Neural cell (in vitro differentiated cells): ENCODE results near the gene COL28A1. TPM values are rescaled to one million over a fixed set of nuclear protein-coding genes. Genes with fewer than 3 reads are reported as not detected.

Experiments used
- H2AFZ ChIP-seq: fragments of 200-600, 300-800 bp; sonication (generic), shearing (Covaris generic); 2 replicates; pipeline ENCODE4 v1.6.0; 2014; ENCODE audit warnings: low read depth, mild to moderate bottlenecking, antibody characterized with exemption, low read length, moderate library complexity
- H3F3A ChIP-seq: fragments of 200-600 bp; shearing (Covaris generic); 2 replicates; pipeline ENCODE4 v1.6.1; 2016; ENCODE audit warnings: mild to moderate bottlenecking, moderate library complexity, mixed read lengths, antibody characterized with exemption, low read length; ENCODE audit not compliant: insufficient read depth, poor library complexity, severe bottlenecking
- H3K27ac ChIP-seq: fragments of 200-600, 300-800 bp; sonication (generic), shearing (Covaris generic); 2 replicates; pipeline ENCODE4 v1.5.1; 2014; ENCODE audit warnings: mild to moderate bottlenecking, low read length, moderate library complexity
- H3K27me3 ChIP-seq: fragments of 300-800, 200-600 bp; sonication (generic), shearing (Covaris generic); 2 replicates; pipeline ENCODE4 v1.6.0; 2014; ENCODE audit warnings: mild to moderate bottlenecking, low read depth, low read length, moderate library complexity; ENCODE audit not compliant: insufficient read depth
- H3K36me3 ChIP-seq: fragments of 300-800, 200-600 bp; sonication (generic), shearing (Covaris generic); 2 replicates; pipeline ENCODE4 v1.5.1; 2014; ENCODE audit warnings: mild to moderate bottlenecking, antibody characterized with exemption, low read length, moderate library complexity; ENCODE audit not compliant: insufficient read depth
- H3K4me2 ChIP-seq: fragments of 300-800, 200-600 bp; sonication (generic), shearing (Covaris generic); 2 replicates; pipeline ENCODE4 v1.6.0; 2014; ENCODE audit warnings: mild to moderate bottlenecking, low read length
- H3K4me3 ChIP-seq: fragments of 300-800, 200-600 bp; sonication (generic), shearing (Covaris generic); 2 replicates; pipeline ENCODE4 v1.5.1; 2014; ENCODE audit warnings: mild to moderate bottlenecking, low read length, moderate library complexity
- H3K79me2 ChIP-seq: fragments of 200-600 bp; shearing (Covaris generic); replicated peaks from 2 replicates; pipeline ENCODE4 v1.6.0; 2014; ENCODE audit warnings: mild to moderate bottlenecking, low read length, moderate library complexity; ENCODE audit not compliant: insufficient read depth
- H3K9ac ChIP-seq: fragments of 300-800, 200-600 bp; sonication (generic), shearing (Covaris generic); 2 replicates; pipeline ENCODE4 v1.6.1; 2016; ENCODE audit warnings: mild to moderate bottlenecking, low read length, mixed read lengths
- H3K9me2 ChIP-seq: fragments of 200-600 bp; shearing (Covaris generic); 2 replicates; pipeline ENCODE4 v1.6.1; 2016; ENCODE audit warnings: mild to moderate bottlenecking, low read length, mixed read lengths; ENCODE audit not compliant: insufficient read depth
- H3K9me3 ChIP-seq: fragments of 200-600, 300-800 bp; sonication (generic), shearing (Covaris generic); 2 replicates; pipeline ENCODE4 v1.6.1; 2016; ENCODE audit warnings: mild to moderate bottlenecking, mixed run types, low read length, moderate library complexity, mixed read lengths
- H4K20me1 ChIP-seq: fragments of 200-600 bp; shearing (Covaris generic); 2 replicates; pipeline ENCODE4 v1.6.1; 2016; ENCODE audit warnings: mild to moderate bottlenecking, mixed run types; ENCODE audit not compliant: insufficient read depth
- EP300 ChIP-seq: fragments of 450-650 bp; conservative IDR thresholded peaks from 2 replicates; pipeline ENCODE4 v1.6.1; 2014; ENCODE audit warnings: antibody characterized with exemption, mild to moderate bottlenecking, moderate library complexity; ENCODE audit not compliant: poor library complexity, severe bottlenecking
- EZH2 ChIP-seq: fragments of 200-600, 300-800 bp; shearing (Covaris generic), sonication (generic); IDR thresholded peaks from 2 replicates; pipeline ENCODE4 v1.6.1; 2014; ENCODE audit warnings: antibody characterized with exemption, low read length, borderline replicate concordance, mild to moderate bottlenecking; ENCODE audit not compliant: insufficient read depth, poor library complexity, severe bottlenecking
- MXI1 ChIP-seq: fragments of 450-650 bp; conservative IDR thresholded peaks from 2 replicates; pipeline ENCODE4 v1.6.1; 2014; ENCODE audit warnings: antibody characterized with exemption, mild to moderate bottlenecking; ENCODE audit not compliant: poor library complexity, severe bottlenecking
- POLR2AphosphoS5 ChIP-seq: IDR thresholded peaks from 2 replicates; pipeline ENCODE4 v1.6.1; 2012
- RAD21 ChIP-seq: fragments of 450-650 bp; conservative IDR thresholded peaks from 2 replicates; pipeline ENCODE4 v1.6.1; 2014; ENCODE audit warnings: antibody characterized with exemption, mild to moderate bottlenecking, moderate library complexity
- SMC3 ChIP-seq: fragments of 450-650 bp; conservative IDR thresholded peaks from 2 replicates; pipeline ENCODE4 v1.6.1; 2014; ENCODE audit warnings: antibody characterized with exemption, mild to moderate bottlenecking, moderate library complexity; ENCODE audit not compliant: poor library complexity
- TAF1 ChIP-seq: IDR thresholded peaks from 2 replicates; pipeline ENCODE4 v1.6.1; 2012; ENCODE audit warnings: low read depth
- polyA plus RNA-seq: library from polyadenylated mRNA; depleted of rRNA; stranded (reverse); fragments of >200 nt; gene quantifications from 2 replicates; pipeline ENCODE4 v1.2.3, GENCODE V29; 2014
- TF ChIP-seq, protein P1 (sequence below): fragments of 450-650 bp; IDR thresholded peaks from 2 replicates; pipeline ENCODE4 v1.5.1; 2014; ENCODE audit warnings: antibody characterized with exemption, mild to moderate bottlenecking, moderate library complexity; ENCODE audit not compliant: poor library complexity, severe bottlenecking
- TF ChIP-seq, protein P2 (sequence below): IDR thresholded peaks from 2 replicates; pipeline ENCODE4 v1.6.1; 2012; ENCODE audit warnings: borderline replicate concordance

COL28A1 gene
- polyA plus RNA-seq, 1 donor from 2014 or later: 1.0 TPM

DNA sequence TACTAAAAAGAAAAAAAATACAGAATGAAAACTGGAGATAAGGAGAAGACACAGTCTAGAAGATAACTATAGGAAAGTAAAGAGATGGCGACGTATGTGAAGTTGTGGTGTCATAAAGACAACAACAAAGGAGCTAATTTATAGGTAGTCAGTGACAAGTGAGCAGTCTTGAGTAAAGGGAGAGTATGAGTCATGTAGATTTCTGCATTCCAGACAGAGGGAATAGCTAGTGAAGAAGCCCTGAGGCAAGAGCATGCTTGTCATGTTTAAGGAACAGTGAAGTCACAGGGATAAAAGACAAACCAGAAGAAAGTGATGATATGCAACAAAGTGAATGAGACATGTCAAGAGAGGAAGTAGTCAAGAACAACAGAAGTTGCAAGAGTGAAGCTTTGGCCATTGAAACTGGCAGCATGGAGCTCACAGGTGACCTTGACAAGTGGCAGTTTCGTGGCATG, 28.7 kb upstream of the COL28A1 start:
- Histone ChIP-seq H3K9ac (no peak overlapping the region), H3K27ac (no peak overlapping the region), H3K4me2 (no peak overlapping the region), H2AFZ (no peak overlapping the region), H4K20me1 (no peaks in the 10 kb centered on the region), H3K4me3 (no peak overlapping the region), H3F3A (peaks cover 3% of the 10 kb centered on the region), H3K79me2 (peaks cover 16% of the 10 kb centered on the region), H3K36me3 (no peaks in the 10 kb centered on the region), H3K27me3 (no peaks in the 10 kb centered on the region), H3K9me2 (no peaks in the 10 kb centered on the region), H3K9me3 (no peaks in the 10 kb centered on the region)
- TF ChIP-seq SMC3: no peak
- TF ChIP-seq EP300: no peak
- TF ChIP-seq MXI1: no peak
- no peak for TF ChIP-seq TAF1
- TF ChIP-seq EZH2: no peak
- TF ChIP-seq RAD21: no peak
- TF ChIP-seq, protein P1, sequence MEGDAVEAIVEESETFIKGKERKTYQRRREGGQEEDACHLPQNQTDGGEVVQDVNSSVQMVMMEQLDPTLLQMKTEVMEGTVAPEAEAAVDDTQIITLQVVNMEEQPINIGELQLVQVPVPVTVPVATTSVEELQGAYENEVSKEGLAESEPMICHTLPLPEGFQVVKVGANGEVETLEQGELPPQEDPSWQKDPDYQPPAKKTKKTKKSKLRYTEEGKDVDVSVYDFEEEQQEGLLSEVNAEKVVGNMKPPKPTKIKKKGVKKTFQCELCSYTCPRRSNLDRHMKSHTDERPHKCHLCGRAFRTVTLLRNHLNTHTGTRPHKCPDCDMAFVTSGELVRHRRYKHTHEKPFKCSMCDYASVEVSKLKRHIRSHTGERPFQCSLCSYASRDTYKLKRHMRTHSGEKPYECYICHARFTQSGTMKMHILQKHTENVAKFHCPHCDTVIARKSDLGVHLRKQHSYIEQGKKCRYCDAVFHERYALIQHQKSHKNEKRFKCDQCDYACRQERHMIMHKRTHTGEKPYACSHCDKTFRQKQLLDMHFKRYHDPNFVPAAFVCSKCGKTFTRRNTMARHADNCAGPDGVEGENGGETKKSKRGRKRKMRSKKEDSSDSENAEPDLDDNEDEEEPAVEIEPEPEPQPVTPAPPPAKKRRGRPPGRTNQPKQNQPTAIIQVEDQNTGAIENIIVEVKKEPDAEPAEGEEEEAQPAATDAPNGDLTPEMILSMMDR: no peak
- TF ChIP-seq, protein P2, sequence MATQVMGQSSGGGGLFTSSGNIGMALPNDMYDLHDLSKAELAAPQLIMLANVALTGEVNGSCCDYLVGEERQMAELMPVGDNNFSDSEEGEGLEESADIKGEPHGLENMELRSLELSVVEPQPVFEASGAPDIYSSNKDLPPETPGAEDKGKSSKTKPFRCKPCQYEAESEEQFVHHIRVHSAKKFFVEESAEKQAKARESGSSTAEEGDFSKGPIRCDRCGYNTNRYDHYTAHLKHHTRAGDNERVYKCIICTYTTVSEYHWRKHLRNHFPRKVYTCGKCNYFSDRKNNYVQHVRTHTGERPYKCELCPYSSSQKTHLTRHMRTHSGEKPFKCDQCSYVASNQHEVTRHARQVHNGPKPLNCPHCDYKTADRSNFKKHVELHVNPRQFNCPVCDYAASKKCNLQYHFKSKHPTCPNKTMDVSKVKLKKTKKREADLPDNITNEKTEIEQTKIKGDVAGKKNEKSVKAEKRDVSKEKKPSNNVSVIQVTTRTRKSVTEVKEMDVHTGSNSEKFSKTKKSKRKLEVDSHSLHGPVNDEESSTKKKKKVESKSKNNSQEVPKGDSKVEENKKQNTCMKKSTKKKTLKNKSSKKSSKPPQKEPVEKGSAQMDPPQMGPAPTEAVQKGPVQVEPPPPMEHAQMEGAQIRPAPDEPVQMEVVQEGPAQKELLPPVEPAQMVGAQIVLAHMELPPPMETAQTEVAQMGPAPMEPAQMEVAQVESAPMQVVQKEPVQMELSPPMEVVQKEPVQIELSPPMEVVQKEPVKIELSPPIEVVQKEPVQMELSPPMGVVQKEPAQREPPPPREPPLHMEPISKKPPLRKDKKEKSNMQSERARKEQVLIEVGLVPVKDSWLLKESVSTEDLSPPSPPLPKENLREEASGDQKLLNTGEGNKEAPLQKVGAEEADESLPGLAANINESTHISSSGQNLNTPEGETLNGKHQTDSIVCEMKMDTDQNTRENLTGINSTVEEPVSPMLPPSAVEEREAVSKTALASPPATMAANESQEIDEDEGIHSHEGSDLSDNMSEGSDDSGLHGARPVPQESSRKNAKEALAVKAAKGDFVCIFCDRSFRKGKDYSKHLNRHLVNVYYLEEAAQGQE: no peak
- TF ChIP-seq POLR2AphosphoS5: no peak

DNA sequence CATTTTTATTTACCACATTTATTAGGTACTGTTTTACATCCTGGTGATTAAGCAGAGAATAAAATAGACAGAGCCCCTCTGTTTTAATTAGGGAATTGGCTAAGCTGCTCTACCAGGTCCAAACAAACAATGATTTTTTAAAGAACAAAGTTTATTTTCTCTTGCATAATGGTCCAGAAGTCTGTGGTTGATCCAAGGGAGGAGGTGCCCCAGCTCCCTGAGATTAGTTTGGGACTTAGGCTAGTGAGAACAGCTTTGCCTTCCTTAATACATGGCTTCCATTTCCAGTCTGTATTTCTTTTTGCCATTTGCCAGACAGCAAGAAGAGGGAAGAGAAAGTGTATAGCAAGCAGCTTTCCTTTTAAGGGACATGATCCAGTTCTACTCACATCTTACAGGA, 28.1 kb upstream of the COL28A1 start:
- Histone ChIP-seq H3K79me2 (peaks cover 11% of the 10 kb centered on the region), H3K9me3 (no peaks in the 10 kb centered on the region), H3K27me3 (no peaks in the 10 kb centered on the region), H3K4me2 (no peak overlapping the region), H3K4me3 (no peak overlapping the region), H2AFZ (no peak overlapping the region), H3F3A (peaks cover 3% of the 10 kb centered on the region), H4K20me1 (no peaks in the 10 kb centered on the region), H3K27ac (no peak overlapping the region), H3K9ac (no peak overlapping the region), H3K9me2 (no peaks in the 10 kb centered on the region), H3K36me3 (no peaks in the 10 kb centered on the region)
- TF ChIP-seq MXI1 (no peak), EP300 (no peak), EZH2 (no peak), RAD21 (no peak), TAF1 (no peak), SMC3 (no peak), POLR2AphosphoS5 (no peak)
- TF ChIP-seq, protein P1: no peak
- TF ChIP-seq, protein P2: no peak
